Renal pelvis (tissue), 4 donors: ENCODE data around the gene STK10. TPM values are rescaled to one million over a fixed set of nuclear protein-coding genes. Genes with fewer than 3 reads are reported as not detected.
A peak's percentile ranks its signal among the peaks of the same experiment; 100 is the strongest.

Source experiments
- DNase-seq: peaks from one replicate; pipeline ENCODE4 v3.0.0-alpha.2; 2013
- polyA plus RNA-seq, 3 donors: library from polyadenylated mRNA; unstranded; fragments of 120-200 nt; gene quantifications; one replicate each; pipeline ENCODE4 v1.2.1, GENCODE V29; 2013; ENCODE audit not compliant: insufficient read length in 3 of 3

The STK10 gene
- polyA plus RNA-seq, 3 donors, result 15.4 to 19.0 (median 16.4) TPM

GRCh38 chr5:172145870-172146747, 41.9 kb downstream of the STK10 start:
- no peak for DNase-seq

- DNase-seq, result no peak
Observed at GRCh38 chr5:172144931-172145869, 42.8 kb downstream of the STK10 start.

- DNase-seq, result no peak
Observed at GRCh38 chr5:172144291-172144815, 43.7 kb downstream of the STK10 start.

GRCh38 chr5:172143875-172144274, 44.1 kb downstream of the STK10 start:
- no peak for DNase-seq

GRCh38 chr5:172142709-172143215, 45.3 kb downstream of the STK10 start:
- DNase-seq, result no peak

- DNase-seq, result no peak
Observed at GRCh38 chr5:172141949-172142319, 46.1 kb downstream of the STK10 start.

- DNase-seq, result no peak
Observed at GRCh38 chr5:172140866-172141265, 47.2 kb downstream of the STK10 start.

- DNase-seq, result no peak
Observed at GRCh38 chr5:172140120-172140519, 47.9 kb downstream of the STK10 start.

GRCh38 chr5:172137046-172137445, 51.0 kb downstream of the STK10 start:
- no peak for DNase-seq

- DNase-seq, result no peak
Observed at GRCh38 chr5:172133359-172134029, 54.5 kb downstream of the STK10 start.

- no peak for DNase-seq
Observed at GRCh38 chr5:172131690-172132089, 56.3 kb downstream of the STK10 start.

GRCh38 chr5:172129256-172129910, 58.6 kb downstream of the STK10 start:
- DNase-seq, result no peak

GRCh38 chr5:172127581-172127980, 60.4 kb downstream of the STK10 start:
- DNase-seq, result no peak

- peak; percentile 45 for DNase-seq
Observed at GRCh38 chr5:172123269-172123692, 64.7 kb downstream of the STK10 start.

- no peak for DNase-seq
Observed at GRCh38 chr5:172119921-172120688, 67.9 kb downstream of the STK10 start.

- no peak for DNase-seq
Observed at GRCh38 chr5:172118891-172119290, 69.1 kb downstream of the STK10 start.

GRCh38 chr5:172117977-172118701, 69.9 kb downstream of the STK10 start:
- no peak for DNase-seq

GRCh38 chr5:172115541-172115982, 72.5 kb downstream of the STK10 start:
- DNase-seq, result no peak

GRCh38 chr5:172114875-172115422, 73.1 kb downstream of the STK10 start:
- no peak for DNase-seq
